GM19193 (cell line): Measurements from ENCODE around the gene SIL1.

Source experiments
- POLR2A ChIP-seq: IDR thresholded peaks from 4 replicates; pipeline ENCODE4 v1.6.1; 2011; ENCODE audit not compliant: insufficient read depth, insufficient read length; ENCODE audit errors: extremely low read depth

Gene SIL1

GRCh38 chr5:138974227-138975063 lies 223.7 kb downstream of the SIL1 start:
- TF ChIP-seq POLR2A = no peak

GRCh38 chr5:138972836-138973235 lies 225.3 kb downstream of the SIL1 start:
- no peak for TF ChIP-seq POLR2A

- no peak for TF ChIP-seq POLR2A
These were observed 225.9 kb downstream of the SIL1 start for GRCh38 chr5:138972230-138972629.

DNA sequence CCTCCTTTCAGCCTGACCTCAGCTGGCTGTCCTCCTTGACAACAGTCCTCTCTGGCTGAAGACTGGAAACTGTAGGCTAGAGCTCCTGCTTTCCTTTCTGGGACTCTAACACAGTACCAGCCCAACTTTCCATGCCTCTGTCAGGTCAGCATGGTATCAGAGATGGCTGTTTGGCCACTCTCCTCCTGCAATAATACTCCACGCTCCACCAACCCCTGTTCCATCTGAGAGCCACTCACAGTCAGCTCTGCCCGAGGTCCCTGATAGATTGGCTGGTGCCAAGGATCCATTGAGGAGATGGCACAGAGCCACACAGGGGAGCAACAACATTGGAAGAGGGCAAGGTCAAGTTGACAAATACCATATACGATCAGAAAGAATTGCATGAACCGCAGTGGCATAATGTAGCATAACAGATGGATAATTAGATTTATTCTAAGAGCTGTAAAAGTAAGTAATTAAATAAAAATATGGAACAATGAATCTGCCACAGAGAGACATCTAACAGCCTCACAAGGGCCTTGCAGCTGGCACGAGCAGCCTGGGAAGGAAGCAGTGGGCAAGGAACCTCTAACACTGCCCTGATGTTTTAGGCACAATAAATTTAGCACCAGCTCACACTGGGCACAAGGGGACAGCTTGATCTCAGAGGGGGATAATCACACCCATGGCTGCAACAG lies 228.7 kb downstream of the SIL1 start:
- no peak for TF ChIP-seq POLR2A

- no peak for TF ChIP-seq POLR2A
These were observed 229.6 kb downstream of the SIL1 start for GRCh38 chr5:138968601-138969000.

DNA sequence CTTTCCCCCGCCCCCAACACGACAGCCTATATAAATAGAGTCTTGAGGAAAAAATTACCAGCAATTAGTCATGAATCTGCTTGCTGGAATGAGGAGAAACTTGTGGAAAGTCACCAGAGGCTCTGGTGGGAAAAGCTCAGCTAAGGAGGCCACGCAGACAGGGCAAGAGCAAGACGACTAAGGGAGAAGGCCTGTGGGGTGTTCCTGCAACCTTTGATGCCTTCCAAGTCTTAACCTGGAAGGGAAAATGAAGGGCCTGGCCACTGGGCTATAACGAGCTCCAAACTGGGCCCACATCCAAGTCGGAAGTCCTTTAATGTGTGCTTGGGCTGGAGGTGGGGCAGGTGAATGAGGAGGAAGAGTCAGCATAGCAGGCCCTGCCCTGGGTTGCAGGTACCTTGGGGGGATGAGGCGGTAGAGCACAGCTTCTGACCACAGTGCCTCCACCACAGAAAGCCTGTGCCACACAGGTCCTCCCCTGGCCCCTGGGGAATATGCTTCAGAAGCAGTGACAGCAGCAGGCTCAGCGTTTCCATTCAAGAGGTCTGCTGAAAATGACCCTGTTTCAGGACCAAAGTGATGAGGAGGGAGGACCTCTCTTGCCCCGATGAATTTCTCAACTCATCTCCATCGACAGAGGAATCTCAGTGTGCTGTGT lies 230.2 kb downstream of the SIL1 start:
- no peak for TF ChIP-seq POLR2A

- TF ChIP-seq POLR2A = no peak
These were observed 231.8 kb downstream of the SIL1 start for GRCh38 chr5:138966236-138966985.

- TF ChIP-seq POLR2A = no peak
These were observed 232.5 kb downstream of the SIL1 start for GRCh38 chr5:138965626-138966025.

GRCh38 chr5:138964647-138965201 lies 233.4 kb downstream of the SIL1 start:
- no peak for TF ChIP-seq POLR2A

DNA sequence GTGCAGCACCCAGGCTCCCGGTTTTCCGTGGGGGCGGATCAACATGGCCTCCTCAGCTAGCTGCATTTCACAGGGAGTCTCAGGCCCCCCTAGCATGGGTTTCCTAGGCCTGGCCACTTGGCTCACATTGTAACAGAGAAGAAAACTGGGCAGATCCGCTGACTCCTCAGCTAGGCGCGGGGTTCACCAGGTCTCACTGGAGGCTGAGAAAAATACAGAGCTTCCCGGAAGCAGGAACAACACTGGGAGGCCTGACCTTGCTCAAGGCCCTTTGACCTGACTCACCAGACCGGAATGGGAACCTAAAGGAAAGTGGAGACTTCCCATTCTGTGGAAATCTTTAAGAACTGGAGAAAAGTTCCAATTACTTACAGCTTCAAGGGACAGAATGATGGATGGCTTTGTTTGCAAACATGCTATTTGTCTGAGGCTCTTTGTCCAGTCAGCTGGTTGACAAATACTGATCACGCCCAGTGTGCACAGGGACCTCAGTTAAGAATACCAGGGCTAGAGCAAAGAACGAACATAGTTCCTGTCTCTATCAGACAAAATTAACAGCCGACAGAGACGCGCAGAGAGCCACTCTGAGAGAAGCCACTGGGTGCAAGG lies 234.3 kb downstream of the SIL1 start:
- no peak for TF ChIP-seq POLR2A

DNA sequence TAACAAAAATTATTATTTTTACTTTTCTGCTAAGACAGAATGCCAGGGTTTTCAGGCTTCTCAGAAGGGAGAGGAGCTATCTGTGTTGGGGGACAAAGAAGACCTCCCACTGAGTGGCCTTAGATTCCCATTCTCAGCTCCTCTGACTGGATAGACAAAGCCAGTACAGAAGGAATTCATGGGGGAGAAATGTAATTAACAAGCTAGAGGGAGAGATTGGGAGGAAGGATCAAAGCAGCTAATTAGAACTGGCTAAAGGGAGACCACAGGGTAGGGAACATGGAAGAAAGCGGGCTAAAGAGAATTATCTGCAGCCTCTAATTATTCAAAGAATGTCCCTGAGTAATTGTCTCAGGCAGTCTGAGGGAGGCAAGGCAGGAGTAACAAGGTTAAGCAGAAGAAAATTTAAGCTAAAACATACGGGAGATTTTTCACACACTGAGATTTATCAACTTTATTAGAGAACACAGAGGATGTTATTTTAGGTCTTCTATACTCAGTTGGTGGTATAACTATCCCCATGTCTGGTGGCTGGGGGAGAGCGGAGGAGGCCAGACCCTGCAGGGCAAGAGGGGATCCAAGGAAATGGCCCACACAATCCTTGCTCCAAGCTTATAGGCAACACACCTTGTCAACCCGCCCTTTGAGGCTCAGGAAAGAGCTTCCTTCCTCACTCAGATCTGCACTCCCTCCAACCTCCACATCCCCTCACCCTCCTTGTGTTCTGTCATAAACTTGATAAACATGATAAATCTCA lies 235.4 kb downstream of the SIL1 start:
- TF ChIP-seq POLR2A = no peak

DNA sequence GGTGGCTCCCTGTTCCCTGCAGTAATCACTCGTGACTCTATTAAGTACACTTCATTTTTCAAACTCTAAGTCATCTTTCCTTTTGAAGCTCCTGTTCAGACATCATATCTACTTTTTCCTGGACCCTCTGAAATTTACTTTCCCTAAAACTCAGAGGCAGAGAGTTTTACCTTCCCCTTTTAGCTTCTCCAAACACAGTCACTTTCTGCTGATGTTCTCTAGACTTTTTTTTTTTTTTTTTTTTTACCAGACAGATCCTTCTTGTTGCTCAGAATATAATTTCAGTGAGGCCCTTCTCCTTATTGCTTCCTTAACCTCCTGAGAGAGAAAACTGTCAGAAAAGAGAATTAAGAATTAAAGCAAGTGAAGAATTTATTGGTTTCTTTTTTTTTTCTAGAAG lies 236.4 kb downstream of the SIL1 start:
- no peak for TF ChIP-seq POLR2A

DNA sequence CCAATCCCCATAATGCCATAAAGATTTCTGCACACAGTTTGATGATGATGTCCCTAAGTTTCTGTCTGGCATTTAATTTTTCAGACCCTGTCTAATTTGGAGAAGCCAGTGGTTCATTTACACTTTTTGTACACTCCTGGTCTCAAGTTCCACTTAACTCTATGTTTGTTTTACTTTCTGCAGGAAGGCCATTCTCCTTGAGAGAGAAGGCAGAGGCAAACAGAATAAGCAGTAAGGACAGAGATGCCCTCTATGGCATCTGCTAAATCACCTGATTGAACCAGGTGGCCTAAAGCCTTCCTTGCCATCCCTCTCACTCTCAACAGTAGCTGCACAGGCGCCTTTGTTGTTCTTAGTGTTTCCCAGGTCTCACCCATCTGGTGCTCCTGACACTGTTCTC lies 236.9 kb downstream of the SIL1 start:
- TF ChIP-seq POLR2A = no peak
